HepG2 (cell line): ENCODE measurements around the gene MEF2A. TPM values are rescaled to one million over a fixed set of nuclear protein-coding genes. Genes with fewer than 3 reads are reported as not detected.

Experiments used
- GATA4 ChIP-seq: sonication (generic); IDR thresholded peaks from 2 replicates; pipeline ENCODE4 v1.6.1; 2016; ENCODE audit warnings: antibody characterized with exemption, low read depth, borderline replicate concordance
- HBP1 ChIP-seq: IDR thresholded peaks from 2 replicates; pipeline ENCODE4 v1.6.1; 2016; ENCODE audit warnings: low read depth, control low read depth
- KAT2B ChIP-seq: fragments of 150-350 bp; IDR thresholded peaks from 2 replicates; pipeline ENCODE4 v1.6.1; 2014; ENCODE audit warnings: low read depth, low read length, borderline replicate concordance
- KLF16 ChIP-seq, 2 experiments: sonication (generic) in 1 of 2; formaldehyde crosslinking in 1 of 2; IDR thresholded peaks; 2 replicates each; pipeline versions ENCODE4 v1.6.1 to v1.8.0; 2016 to 2023; ENCODE audit warnings: missing genetic modification reagents in 2 of 2, missing compliant biosample characterization in 1 of 2
- LCORL ChIP-seq, 2 experiments: fragments of 450-650 bp in 1 of 2; sonication (generic) in 1 of 2; formaldehyde crosslinking in 1 of 2; IDR thresholded peaks; 2 replicates each; pipeline versions ENCODE4 v1.5.0 to v1.6.1; 2017 to 2020; ENCODE audit warnings: antibody characterized with exemption in 1 of 2, missing genetic modification reagents in 1 of 2
- MLXIP ChIP-seq: sonication (generic); formaldehyde crosslinking; IDR thresholded peaks from 2 replicates; pipeline ENCODE4 v1.9.0; 2021; ENCODE audit warnings: missing genetic modification reagents, borderline replicate concordance
- MYC ChIP-seq: sonication (generic); formaldehyde crosslinking; IDR thresholded peaks from 2 replicates; pipeline ENCODE4 v1.9.0; 2021; ENCODE audit warnings: missing genetic modification reagents, borderline replicate concordance
- PCBP1 ChIP-seq: fragments of 200-400 bp; formaldehyde crosslinking; IDR thresholded peaks from 2 replicates; pipeline ENCODE4 v1.6.1; 2017; ENCODE audit warnings: mild to moderate bottlenecking, low read depth, low read length, borderline replicate concordance
- SIX1 ChIP-seq: sonication (generic); formaldehyde crosslinking; IDR thresholded peaks from 2 replicates; pipeline ENCODE4 v1.4.0; 2020; ENCODE audit warnings: missing genetic modification reagents, borderline replicate concordance
- THAP9 ChIP-seq: sonication (generic); formaldehyde crosslinking; IDR thresholded peaks from 2 replicates; pipeline ENCODE4; 2020; ENCODE audit warnings: missing genetic modification reagents, mild to moderate bottlenecking, borderline replicate concordance
- THYN1 ChIP-seq: sonication (generic); formaldehyde crosslinking; IDR thresholded peaks from 2 replicates; pipeline ENCODE4 v1.8.1; 2023; ENCODE audit warnings: low read depth, mild to moderate bottlenecking, moderate library complexity, missing genetic modification reagents, borderline replicate concordance
- ZGPAT ChIP-seq: IDR thresholded peaks from 2 replicates; pipeline ENCODE4 v1.6.1; 2016; ENCODE audit warnings: mild to moderate bottlenecking
- ZNF510 ChIP-seq: sonication (generic); formaldehyde crosslinking; IDR thresholded peaks from 2 replicates; pipeline ENCODE4 v1.4.0; 2020; ENCODE audit warnings: low read depth, mild to moderate bottlenecking, missing genetic modification reagents
- ZNF513 ChIP-seq: sonication (generic); formaldehyde crosslinking; conservative IDR thresholded peaks from 2 replicates; pipeline ENCODE4 v1.5.0; 2020; ENCODE audit warnings: missing genetic modification reagents
- ZNF619 ChIP-seq: sonication (generic); formaldehyde crosslinking; IDR thresholded peaks from 2 replicates; pipeline ENCODE4 v1.4.0; 2020; ENCODE audit warnings: mild to moderate bottlenecking, missing genetic modification reagents
- ZNF83 ChIP-seq: sonication (generic); formaldehyde crosslinking; IDR thresholded peaks from 2 replicates; pipeline ENCODE4 v1.4.0; 2020; ENCODE audit warnings: missing genetic modification reagents, mild to moderate bottlenecking, borderline replicate concordance
- polyA plus RNA-seq, 8 experiments: library from polyadenylated mRNA; depleted of rRNA in 3 of 8; stranded (reverse) in 7 of 8; unstranded in 1 of 8; fragments of >200 nt; fragmentation: Illumina TruSeq in 4 of 8; extraction: Trizol in 4 of 8; gene quantifications; 2 replicates each; pipeline versions ENCODE4 v1.2.1 to v1.2.3, GENCODE V29; 2011 to 2016; ENCODE audit warnings: low read depth in 4 of 8, missing spikeins in 1 of 8, mixed read lengths in 1 of 8; ENCODE audit not compliant: insufficient read depth in 1 of 8
- total RNA-seq, 5 experiments: library from RNA; depleted of rRNA; stranded (reverse); fragments of >200 nt; fragmentation: Illumina TruSeq; extraction: Trizol; gene quantifications; 2 replicates each; pipeline ENCODE4 v1.2.3, GENCODE V29; 2016; ENCODE audit warnings: low read depth in 1 of 5

MEF2A gene
- total and polyA plus RNA-seq, 2 of the 13 experiments (the other 11 are each of a cell fraction or from before 2014, with no cell fraction given), result 15.2 to 24.4 TPM

GRCh38 chr15:99738021-99738847, 172.4 kb downstream of the MEF2A start (continued):
- TF ChIP-seq ZNF513, result no peak
- no peak for TF ChIP-seq KAT2B
- no peak for TF ChIP-seq LCORL (IDR thresholded peaks at IDR 0.05)
- peak; percentile 23; the same call in 1 of the 2 replicates for TF ChIP-seq LCORL (CRISPR knock-in tag; IDR thresholded peaks at IDR 0.05)
- no peak for TF ChIP-seq THYN1
- TF ChIP-seq HBP1 (CRISPR knock-in tag), result no peak
- no peak for TF ChIP-seq GATA4
- no peak for TF ChIP-seq KLF16 (CRISPR knock-in tag; IDR thresholded peaks at IDR 0.05)
- no peak for TF ChIP-seq SIX1 (CRISPR knock-in tag)
- no peak for TF ChIP-seq ZNF510
- TF ChIP-seq ZNF83 (CRISPR knock-in tag), result no peak
- no peak for TF ChIP-seq THAP9
- no peak for TF ChIP-seq PCBP1
- no peak for TF ChIP-seq MLXIP (CRISPR knock-in tag)
- TF ChIP-seq ZNF619 (CRISPR knock-in tag), result no peak
- no peak for TF ChIP-seq MYC (CRISPR knock-in tag)
- TF ChIP-seq ZGPAT (CRISPR knock-in tag), result 0 out of 2 replicates have a peak, but pooled peaks have one; percentile 23
